GM21825 (cell line): ENCODE measurements around the gene HAS3.
"Not testable (repeated sequence)": the region's sequence is repeated elsewhere in the genome, so short reads cannot be mapped to it uniquely, and the experiment has no call there.

Source experiments
- ATAC-seq: cut with Tn5 transposase; IDR thresholded peaks from one replicate; pipeline ENCODE4 v1.9.1; 2021; ENCODE audit warnings: mild to moderate bottlenecking, moderate library complexity; ENCODE audit not compliant: unreplicated experiment

HAS3 gene, protein sequence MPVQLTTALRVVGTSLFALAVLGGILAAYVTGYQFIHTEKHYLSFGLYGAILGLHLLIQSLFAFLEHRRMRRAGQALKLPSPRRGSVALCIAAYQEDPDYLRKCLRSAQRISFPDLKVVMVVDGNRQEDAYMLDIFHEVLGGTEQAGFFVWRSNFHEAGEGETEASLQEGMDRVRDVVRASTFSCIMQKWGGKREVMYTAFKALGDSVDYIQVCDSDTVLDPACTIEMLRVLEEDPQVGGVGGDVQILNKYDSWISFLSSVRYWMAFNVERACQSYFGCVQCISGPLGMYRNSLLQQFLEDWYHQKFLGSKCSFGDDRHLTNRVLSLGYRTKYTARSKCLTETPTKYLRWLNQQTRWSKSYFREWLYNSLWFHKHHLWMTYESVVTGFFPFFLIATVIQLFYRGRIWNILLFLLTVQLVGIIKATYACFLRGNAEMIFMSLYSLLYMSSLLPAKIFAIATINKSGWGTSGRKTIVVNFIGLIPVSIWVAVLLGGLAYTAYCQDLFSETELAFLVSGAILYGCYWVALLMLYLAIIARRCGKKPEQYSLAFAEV

DNA sequence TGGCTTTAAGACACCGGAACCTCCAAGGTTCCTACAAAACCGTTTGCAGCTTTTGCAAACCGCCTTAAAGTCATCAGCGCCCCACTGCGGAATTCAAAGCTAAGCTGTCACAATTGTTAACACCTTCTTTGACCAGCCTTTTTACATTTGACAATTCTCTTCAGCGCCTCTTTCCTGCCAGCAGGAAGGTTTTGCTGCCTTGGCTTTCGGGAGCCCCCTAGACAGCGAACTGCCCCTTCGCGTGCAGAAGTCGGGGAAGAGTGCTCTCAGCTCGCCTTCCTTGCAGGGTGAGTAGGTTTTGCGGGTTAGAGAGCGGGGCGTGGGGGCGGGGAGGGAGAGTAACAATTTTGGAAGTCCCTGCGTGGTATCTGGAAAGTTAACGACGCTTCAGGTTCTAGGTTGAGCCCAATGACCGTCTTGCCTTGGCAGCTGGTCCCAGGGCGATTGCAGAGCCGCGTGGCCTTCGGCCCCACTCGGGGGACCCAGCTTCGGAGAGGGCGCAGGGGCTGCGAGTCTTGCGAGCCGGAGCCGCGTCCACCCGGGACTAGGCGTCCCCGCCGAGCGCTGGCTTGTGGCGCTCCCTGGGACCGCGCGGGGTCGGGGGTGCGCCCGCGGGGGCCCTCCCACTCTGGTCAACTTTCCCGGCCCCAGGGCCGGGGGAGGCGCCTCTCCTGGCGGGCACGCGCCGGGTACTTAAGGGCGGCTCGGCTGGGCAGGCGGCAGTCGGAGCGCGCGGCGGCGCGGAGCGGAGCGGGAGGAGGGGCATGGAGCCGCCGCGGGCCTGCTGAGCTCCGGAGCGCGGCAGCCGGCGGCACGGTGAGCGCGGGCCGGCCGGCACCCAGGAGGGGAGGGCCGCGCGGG is at the start of gene HAS3:
TSS of gene HAS3 (plus strand) at position 153 of the 861 bp plus-strand sequence. CDS start 3,743 bp downstream, outside the sequence.
- no peak for ATAC-seq

DNA sequence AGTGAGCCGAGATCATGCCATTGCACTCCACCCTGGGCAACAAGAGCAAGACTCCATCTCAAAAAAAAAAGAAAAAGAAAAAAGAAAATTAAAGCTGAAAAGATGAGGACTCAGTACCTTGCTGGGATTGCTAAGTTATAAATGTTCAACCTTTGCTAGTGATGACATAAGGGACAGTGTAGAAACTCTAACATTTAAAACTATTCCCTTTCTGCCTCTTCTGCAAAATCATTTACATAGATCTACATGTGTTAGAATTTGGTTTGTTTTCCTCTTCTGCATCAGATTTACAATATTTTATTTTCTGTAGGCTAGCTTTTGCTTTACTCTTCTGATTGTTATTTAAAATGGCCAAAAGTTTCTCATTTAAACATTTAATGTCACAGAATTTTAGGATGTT is 49.5 kb upstream of the HAS3 start:
- no peak for ATAC-seq

DNA sequence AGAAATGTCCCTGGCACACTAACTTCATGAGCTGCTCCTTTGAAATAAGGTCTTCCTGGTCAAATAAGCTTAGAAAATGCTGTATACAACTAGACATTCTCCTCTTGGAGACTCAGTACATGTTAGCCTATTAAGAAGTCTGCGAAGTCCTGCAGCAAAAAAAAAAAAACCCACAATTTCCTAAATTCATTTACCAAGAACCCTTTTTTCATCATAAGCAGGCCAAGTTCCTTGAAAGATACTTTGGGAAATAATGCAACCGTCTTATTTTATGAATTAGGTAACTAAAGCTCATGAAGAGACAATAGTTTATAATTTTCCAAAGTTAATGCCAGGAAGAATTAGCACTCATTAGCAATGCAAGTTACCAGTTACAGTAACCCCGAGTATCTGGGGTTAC is 49.0 kb upstream of the HAS3 start:
- no peak for ATAC-seq

DNA sequence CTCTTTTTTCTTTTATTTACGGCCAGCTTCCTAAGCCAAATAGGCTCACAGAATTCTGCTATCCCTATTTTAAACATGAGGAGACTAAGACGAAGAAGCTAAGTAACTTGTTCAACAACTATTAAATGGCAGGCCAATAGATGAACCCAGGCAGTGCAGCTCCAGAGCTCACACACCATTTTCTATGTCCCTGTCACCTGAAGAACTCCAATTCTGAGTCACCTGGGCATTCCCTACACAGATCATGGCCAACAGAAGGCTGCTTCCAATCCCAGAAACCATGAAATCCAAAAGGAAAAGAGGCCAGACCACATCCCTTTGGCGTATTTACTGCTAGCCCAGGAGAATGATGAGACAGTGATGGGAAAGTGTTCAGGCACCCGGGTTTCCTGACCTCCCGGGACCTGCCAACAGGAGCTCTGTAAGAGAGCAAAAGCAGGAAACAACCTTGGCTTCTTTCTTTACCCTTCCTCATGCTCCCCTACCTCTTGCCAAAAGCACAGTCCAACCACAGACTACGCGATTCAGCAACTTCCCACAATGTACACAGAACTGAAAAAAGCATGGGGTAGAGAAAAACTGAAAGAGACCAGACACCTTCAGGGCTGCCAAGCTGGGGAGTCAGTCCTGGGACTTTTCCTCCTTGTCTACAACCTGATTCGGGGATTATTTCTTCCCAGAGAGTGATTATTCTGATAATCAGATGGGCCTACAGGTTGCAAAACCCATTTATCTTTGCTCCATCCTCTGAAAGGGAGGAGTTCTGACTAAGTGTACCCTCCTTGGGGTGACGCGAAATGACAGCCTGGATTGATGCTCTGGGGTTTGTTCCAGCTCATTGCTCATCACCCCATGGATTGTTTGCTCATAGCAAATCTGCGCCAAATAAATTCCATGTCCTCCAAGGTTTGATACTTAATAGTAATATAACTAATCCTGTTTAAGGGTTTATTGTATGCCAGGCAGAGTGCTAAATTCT is 47.8 kb upstream of the HAS3 start:
- peak; percentile 49 for ATAC-seq

DNA sequence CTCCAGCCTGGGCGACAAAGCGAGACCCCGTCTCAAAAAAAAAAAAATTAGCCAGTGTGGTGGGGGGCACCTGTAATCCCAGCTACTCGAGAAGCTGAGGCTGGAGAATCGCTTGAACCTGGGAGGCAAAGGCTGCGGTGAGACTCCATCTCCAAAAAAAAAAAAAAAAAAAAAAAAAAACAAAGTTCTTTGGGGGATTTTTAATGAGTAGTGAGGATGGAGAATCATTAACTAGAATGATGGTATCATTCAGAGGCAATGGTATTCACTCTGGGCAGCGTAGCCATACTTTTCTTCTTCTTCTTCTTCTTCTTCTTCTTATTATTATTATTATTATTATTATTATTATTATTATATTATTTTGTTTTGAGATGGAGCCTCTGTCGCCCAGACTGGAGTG is 42.0 kb upstream of the HAS3 start:
- not testable (repeated sequence) for ATAC-seq

DNA sequence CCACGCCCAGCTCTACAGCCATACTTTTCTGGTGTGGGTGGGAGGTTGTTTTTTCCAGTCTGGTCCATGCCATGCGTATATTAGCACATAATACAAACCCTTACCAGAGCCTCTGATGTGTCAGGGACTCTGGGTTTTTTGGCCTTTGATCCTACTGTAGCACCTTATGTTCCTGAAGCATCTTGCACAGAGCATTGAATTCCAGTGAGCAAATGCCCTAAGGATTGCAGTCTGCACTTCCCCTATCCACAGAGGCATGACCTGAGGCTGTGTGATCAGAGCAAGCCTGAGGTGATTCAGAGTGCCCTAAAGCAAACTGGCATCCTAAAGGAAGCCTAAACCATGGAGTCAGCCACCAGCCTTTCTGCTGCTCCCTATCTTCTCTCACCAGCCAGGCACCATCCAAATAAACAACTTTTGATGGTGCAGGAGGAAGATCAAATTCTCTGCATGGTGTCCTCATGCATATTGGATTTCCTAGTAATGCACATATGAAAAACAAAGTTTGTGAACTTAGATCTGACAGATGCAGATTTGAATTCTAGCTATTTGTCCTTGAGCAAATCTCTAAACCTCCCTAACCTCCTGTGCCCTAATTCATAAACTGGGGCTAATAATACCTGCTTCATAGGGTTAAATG is 41.2 kb upstream of the HAS3 start:
- no peak for ATAC-seq

DNA sequence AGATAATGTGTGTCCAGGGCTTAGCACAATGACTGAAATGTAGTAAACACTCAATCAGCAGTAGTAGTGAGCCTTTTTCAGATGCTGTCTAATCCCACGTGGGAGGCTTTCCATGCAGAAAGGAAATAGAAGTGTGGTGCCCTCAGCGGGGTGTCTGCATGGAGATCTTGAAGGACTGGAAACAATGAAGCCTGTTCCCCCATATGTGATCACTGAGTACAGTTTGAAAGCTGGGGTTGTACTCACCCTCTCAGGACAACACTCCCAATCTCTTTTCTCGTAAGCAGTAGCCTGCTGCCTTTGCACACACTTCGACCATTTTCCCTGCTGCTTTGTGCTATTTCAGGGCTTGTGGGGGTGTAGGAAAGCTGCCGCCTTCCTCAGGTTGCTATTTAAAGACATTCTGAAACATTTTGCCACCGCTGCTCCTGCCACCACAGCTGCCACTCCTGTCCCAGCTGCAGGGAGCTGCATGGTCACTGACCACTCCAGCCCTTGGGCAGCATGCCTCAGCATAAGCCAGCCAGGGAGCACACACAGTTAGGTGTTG is 40.6 kb upstream of the HAS3 start:
- ATAC-seq: no peak

DNA sequence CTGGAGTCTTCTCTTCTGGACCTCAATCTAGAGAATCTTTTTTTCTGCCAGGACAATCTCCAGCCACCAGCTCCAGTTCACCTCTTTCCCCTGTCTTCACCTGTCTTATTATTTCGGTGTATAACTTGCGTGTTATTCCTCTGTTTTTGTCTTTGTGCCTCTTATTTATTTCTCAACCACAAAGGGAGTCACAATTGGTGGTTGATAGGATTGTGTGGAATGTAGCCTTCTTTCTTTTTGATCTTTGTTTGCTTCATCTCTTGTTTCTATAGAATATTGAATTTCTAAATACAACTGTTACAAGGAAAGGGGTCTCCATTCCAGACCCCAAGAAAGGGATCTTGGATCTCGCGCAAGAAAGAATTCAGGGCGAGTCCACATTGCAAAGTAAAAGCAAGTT is 35.9 kb upstream of the HAS3 start:
- no peak for ATAC-seq

DNA sequence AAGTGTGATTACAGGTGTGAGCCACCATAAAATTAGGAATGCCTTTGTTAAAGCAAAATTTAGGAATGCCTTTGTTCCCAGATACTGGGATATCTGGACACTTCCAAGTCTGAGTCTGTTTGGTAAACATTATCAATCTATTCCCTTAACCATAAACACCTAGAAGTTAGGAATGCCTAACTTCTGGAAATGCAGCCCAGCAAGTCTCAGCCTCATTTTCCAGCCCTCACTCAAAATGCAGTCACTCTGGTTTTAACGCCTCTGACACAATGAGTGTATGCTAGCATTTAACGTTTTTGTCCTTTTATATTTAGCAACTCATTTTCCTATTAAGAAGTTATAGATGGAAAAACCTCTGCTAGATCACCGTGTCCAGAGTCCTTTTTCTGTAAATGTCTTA is 34.4 kb upstream of the HAS3 start:
- no peak for ATAC-seq

DNA sequence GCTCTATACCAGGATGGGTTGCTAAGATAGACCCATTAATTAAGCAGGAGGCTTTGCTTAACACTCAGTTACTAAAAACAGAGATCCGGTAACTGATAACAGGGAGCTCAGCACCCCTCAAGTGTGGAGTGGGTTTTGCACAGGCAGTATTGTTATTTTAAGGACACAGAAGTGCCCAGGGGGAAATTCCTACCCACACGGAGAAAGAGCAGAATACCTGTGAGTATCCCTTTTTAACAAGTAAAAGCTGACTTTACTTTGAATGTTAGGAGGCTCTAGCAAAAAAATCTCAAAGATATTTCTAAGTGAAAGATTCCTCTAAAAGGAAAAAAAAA is 32.8 kb upstream of the HAS3 start:
- ATAC-seq: no peak

DNA sequence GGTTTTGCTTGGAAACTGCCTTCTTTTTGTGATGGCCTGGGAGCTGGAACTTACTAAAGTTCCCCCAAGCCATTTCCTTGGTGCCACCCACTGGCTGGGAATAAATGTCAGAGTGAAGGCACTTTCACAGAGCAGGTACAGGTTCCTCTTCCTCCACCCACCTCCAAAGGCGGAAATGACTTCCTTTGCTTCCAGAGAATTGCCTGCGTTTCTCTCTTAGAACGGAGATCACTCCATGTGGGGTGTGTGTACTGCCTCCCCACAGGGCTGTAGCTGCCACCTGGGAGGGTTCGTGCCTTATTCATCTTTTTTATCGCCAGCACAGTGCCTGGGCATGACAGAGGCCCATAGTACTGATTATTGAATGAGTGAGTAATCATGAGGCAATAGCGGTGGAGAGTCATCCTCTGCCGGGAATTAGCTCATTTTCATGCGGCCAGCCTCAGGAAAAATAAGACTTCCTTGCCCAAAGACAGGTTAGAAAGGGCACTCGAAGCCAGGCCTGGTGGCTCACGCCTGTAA is 32.2 kb upstream of the HAS3 start:
- ATAC-seq: no peak

DNA sequence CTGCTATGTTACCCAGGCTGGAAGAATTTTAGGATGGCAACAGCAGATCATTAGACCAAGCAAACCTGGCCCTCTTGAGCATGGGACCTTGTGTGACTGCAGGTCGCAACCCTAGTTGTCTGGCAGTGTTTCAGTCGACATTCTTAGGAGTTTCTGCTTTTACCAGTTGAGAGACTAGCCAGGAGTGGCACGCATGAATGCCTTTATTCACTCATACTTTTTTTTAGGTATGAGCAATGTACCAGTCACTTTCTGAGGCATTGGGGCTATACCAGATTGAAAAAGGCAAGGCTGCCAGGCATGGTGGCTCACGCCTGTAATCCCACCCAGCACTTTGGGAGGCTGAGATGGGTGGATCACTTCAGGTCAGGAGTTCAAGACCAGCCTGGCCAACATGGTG is 28.2 kb upstream of the HAS3 start:
- no peak for ATAC-seq

DNA sequence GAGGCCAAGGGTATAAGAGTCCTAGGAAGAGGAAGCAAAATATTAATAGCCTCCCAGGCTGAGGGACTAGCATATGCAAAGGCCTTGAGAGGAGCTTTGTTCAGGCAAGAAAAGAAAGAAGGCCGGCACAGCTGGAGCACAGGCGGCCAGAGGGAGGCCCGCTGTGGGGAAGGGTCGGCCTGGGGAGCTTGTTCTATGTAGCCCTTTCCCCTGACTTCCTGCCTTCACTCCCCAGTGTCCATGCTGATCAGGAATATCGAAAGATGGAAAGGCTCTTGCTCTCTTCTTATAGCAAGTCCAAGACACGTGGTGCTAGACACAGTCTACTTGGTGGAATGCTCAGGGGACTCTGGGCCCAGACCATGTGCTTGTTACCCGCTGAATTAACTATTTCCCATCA is 27.4 kb upstream of the HAS3 start:
- no peak for ATAC-seq

DNA sequence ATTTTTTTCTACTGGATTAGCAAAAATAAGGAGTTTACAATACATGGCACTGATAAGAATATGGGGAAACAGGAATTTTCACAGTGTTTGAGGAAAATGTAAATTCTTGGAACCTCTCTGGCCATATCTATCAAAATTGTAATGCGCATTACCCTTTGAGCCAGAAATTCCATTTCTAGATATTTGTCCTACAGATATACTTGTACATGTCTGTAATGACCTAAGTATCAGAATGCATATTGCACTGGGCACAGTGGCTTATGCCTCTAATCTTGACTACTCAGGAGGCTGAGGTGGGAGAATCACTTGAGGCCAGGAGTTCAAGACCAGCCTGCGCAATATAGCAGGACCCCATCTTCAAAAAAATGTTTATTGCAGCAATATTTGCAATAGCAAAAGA is 25.8 kb upstream of the HAS3 start:
- ATAC-seq: no peak

DNA sequence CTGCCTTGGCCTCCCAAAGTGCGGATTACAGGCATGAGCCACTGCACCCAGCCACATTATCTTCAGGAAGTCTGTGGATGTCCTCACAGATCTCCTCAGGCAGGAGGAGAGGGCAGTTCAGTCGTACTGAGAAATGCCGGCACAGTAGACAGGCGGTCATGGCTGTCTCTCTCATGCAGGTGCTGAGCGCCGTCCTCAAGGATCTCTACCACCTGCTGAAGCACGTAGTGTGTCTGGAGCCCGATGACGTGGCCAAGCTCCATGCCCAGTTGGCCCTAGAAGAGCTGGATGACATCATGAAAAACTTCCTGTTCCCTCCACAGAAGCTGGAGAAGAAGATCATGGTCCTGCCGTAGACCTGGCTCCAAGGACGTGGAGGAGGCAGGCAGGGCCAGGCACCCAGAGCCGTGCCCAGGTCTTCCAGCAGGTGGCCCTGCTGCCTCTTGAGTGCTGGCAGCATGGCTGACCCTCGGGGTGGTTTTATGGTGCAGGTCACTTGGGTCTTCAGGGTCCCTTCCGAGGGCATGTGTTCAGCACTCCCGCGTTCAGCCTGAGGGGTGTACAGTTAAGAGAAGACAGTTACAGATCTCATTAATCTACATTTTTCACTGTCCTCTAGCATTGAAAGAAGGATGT is 22.0 kb upstream of the HAS3 start:
- no peak for ATAC-seq

DNA sequence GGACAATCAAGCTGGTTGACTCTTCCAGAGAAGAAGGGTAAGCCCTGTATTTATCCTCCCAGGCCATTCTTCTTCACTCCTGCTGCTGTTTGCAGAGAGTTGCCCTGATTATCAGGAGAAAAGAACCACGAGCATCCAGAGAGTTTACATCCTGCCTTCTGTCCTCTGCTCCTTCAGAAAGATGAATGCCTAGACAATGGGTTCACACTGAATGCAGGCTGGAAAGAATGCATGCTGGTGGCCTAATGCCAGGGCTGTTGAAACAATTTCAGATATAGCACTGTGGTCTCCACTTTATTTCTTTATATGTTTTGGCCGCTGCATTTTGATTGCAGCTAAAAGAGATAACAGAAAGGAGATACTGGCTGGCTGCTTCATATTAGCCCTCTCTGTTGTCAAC is 21.2 kb upstream of the HAS3 start:
- ATAC-seq: no peak

DNA sequence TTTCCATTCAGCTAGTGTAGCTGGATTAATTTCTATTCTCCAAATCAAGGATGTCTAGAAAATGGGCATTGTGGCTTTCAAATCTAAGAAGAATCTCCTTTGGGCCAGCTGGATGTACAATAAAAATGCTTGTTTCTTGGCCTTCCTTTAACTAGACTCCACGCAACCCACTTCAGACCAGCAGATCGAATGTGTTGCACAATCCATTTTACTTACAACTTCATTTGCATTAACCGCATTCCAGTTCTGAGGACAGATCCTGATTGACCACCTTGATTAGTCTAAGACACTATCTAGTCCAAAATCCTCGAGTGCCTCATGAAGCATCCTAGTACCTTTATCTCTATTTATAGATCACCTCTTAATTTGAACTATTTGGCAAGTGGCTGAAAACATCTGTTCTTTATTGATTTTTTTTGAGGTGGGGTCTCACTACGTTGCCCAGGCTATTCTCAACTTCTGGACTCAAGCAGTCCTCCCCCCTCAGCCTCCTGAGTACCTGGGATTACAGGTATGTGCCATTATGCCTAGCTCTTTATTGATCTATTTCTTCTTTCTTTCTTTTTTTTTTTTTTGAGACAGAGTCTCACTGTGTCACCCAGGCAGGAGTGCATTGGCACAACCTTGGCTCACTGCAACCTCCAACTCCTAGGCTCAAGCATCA is 20.3 kb upstream of the HAS3 start:
- no peak for ATAC-seq

DNA sequence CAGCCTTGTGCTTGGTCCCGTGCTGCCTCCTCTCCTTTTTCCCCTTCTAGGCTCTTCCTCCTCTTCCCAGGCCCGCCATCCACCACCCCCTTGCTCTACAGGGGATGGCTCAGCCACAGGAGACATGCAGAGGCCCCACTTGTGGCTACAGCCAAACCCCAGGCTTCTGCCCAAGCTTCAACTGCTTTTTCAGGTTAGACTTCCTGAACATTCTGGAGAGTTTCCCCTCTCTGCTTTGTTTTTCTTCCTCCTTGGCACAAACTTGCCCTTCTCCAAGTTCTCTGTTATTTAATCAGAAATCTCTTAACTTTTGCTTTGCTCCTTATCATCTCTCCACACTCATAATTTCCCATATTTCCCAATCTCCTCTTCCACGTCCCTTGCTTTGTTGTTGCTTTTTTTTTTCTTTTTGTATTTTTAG is 18.3 kb upstream of the HAS3 start:
- no peak for ATAC-seq

DNA sequence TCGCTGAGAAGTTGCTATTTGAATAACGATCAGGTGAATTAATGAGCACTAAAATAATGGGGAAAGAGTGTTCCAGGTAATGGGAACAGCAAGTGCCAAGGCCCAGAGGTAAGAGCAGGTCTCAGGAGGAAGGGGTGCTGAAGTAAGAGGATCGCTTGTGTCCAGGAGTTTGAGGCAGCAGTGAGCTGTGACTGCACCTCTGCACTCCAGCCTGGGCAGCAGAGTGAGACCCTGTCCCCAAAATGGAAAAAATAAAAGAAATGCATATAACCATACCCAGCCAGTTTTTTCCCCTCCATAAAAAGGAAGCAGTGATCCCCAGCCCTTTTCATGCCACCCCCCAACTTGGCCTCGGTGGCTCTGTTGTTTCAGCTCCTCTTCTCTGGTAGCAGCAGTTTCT is 16.8 kb upstream of the HAS3 start:
- ATAC-seq: no peak
